IPS DF 6.9 (cell line): Measurements from ENCODE around the gene IFT57.
A peak's percentile ranks its signal among the peaks of the same experiment; 100 is the strongest.
"Not testable (repeated sequence)": the region's sequence is repeated elsewhere in the genome, so short reads cannot be mapped to it uniquely, and the experiment has no call there.

Experiments
- DNase-seq: peaks from one replicate; pipeline ENCODE4 v3.0.0-alpha.2; 2013; ENCODE audit warnings: low read depth, low spot score
- H3K27ac ChIP-seq: one replicate; pipeline ENCODE4 v1.5.1; 2013; ENCODE audit warnings: low read length, control low read depth
- H3K27me3 ChIP-seq: 2 replicates; pipeline ENCODE4 v1.6.1; 2013; ENCODE audit warnings: mild to moderate bottlenecking, low read length; ENCODE audit not compliant: control insufficient read depth, insufficient read depth
- H3K36me3 ChIP-seq: 2 replicates; pipeline ENCODE4 v1.6.1; 2013; ENCODE audit warnings: low read length; ENCODE audit not compliant: control insufficient read depth, insufficient read depth
- H3K4me1 ChIP-seq: 2 replicates; pipeline ENCODE4 v1.6.1; 2013; ENCODE audit warnings: low read length; ENCODE audit not compliant: control insufficient read depth, insufficient read depth
- H3K4me3 ChIP-seq: 2 replicates; pipeline ENCODE4 v1.5.1; 2013; ENCODE audit warnings: mild to moderate bottlenecking, low read length
- H3K9me3 ChIP-seq: 2 replicates; pipeline ENCODE4 v1.6.1; 2013; ENCODE audit warnings: low read length, inconsistent platforms; ENCODE audit not compliant: control insufficient read depth, insufficient read depth
- WGBS: extraction: QIAGEN DNeasy Blood & Tissue Kit; methylation state at CpG from one replicate; pipeline ENCODE4 v1.1.7; 2013; ENCODE audit warnings: mixed read lengths, missing lambda C conversion rate; ENCODE audit not compliant: insufficient read length, insufficient coverage; 5-methylcytosine and 5-hydroxymethylcytosine counted together

IFT57 gene

GRCh38 chr3:108175352-108175751 is 46.9 kb downstream of the IFT57 start:
- no peak for DNase-seq

DNA sequence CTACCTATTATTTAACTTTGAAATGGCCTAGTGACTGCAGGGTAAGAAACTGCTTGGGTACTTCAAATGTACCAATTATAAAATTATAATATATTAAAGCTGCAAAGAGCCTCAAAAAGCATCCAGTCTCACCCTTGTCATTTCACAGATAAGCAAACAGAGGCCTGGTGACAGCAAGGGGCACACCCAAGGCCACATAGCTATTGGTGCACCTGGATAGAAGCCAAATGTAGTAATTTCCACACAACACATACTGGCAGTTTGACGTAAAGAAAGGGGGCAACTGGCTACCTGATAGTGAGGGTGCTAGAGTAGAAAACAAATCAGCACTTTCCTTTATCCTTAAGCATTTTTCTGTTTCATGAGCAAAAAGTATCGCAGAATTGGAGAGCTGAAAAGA is 51.1 kb downstream of the IFT57 start:
- no CpG with 5 or more reads among the region's 2 CpGs for WGBS
- no peak for DNase-seq
- Histone ChIP-seq H3K4me1 (no peaks in the 10 kb centered on the region), H3K4me3 (no peak overlapping the region), H3K27ac (no peak overlapping the region), H3K27me3 (no peaks in the 10 kb centered on the region), H3K36me3 (no peaks in the 10 kb centered on the region), H3K9me3 (no peaks in the 10 kb centered on the region)

More at GRCh38 chr3:108175352-108175751, 46.9 kb downstream of the IFT57 start:
- WGBS: no CpG with 5 or more reads among the region's 1 CpG
- Histone ChIP-seq H3K36me3 (no peaks in the 10 kb centered on the region), H3K9me3 (no peaks in the 10 kb centered on the region), H3K4me1 (no peaks in the 10 kb centered on the region), H3K27me3 (no peaks in the 10 kb centered on the region), H3K27ac (no peak overlapping the region), H3K4me3 (no peak overlapping the region)

DNA sequence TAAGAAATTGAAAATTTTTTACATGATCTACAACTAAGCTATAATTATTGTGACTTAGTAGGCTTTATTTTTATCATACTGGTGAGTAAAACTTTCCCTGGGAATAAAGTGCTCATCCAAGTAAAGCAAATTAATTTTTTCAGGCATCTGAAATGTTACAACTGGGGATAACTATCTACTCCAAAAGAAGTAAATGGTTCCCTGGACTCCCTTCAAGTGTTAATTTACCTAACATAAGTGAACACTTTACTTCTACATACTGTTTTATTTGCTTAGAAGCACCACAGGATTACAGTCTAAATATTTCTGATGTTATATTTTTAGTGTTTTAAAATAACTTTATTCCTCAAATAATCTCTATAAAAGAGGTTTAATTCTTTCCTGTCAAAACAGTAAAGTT is 57.8 kb downstream of the IFT57 start:
- H3K27ac ChIP-seq: no peak overlapping the region
- DNase-seq: no peak
- no peaks in the 10 kb centered on the region for H3K9me3 ChIP-seq
- H3K27me3 ChIP-seq: no peaks in the 10 kb centered on the region
- no peak overlapping the region for H3K4me3 ChIP-seq
- no peaks in the 10 kb centered on the region for H3K36me3 ChIP-seq
- no peaks in the 10 kb centered on the region for H3K4me1 ChIP-seq

GRCh38 chr3:108159865-108160264 is 62.4 kb downstream of the IFT57 start:
- H3K27ac ChIP-seq: no peak overlapping the region
- no peaks in the 10 kb centered on the region for H3K27me3 ChIP-seq
- no peaks in the 10 kb centered on the region for H3K4me1 ChIP-seq
- no CpG with 5 or more reads among the region's 1 CpG for WGBS
- no peak overlapping the region for H3K4me3 ChIP-seq
- DNase-seq: no peak
- no peaks in the 10 kb centered on the region for H3K36me3 ChIP-seq
- H3K9me3 ChIP-seq: no peaks in the 10 kb centered on the region

- Histone ChIP-seq H3K27me3 (no peaks in the 10 kb centered on the region), H3K4me3 (no peak overlapping the region), H3K27ac (no peak overlapping the region), H3K9me3 (no peaks in the 10 kb centered on the region), H3K4me1 (no peaks in the 10 kb centered on the region), H3K36me3 (no peaks in the 10 kb centered on the region)
- no peak for DNase-seq
- no CpG with 5 or more reads among the region's 7 CpGs for WGBS
These were observed 63.1 kb downstream of the IFT57 start for GRCh38 chr3:108159105-108159504.

GRCh38 chr3:108158251-108158650 is 64.0 kb downstream of the IFT57 start:
- Histone ChIP-seq H3K27me3 (no peaks in the 10 kb centered on the region), H3K27ac (no peak overlapping the region), H3K9me3 (no peaks in the 10 kb centered on the region), H3K4me1 (no peaks in the 10 kb centered on the region), H3K36me3 (no peaks in the 10 kb centered on the region), H3K4me3 (no peak overlapping the region)
- no CpG with 5 or more reads among the region's 1 CpG for WGBS
- no peak for DNase-seq

DNA sequence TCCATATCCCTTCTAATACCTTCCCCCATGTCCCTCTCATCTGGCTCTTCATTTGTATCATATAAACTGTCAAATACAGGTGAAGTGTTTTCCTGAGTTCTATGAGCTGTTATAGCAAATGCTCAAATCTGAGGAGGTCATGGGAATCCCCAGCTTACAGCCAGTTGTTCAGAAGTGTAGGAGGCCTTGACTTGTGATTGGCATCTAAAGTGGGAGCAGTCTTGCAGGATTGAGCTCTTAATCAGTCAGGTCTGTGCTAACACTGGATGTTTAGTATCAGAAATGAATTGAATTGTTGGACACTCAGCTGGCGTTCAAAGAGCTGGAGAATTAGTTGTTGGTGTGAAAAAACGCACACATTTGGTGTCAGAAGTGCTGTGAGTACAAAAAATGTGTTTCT is 65.0 kb downstream of the IFT57 start:
- Histone ChIP-seq H3K27me3 (no peaks in the 10 kb centered on the region), H3K36me3 (no peaks in the 10 kb centered on the region), H3K9me3 (no peaks in the 10 kb centered on the region), H3K4me3 (no peak overlapping the region), H3K27ac (no peak overlapping the region), H3K4me1 (no peaks in the 10 kb centered on the region)
- no peak for DNase-seq
- WGBS: no CpG with 5 or more reads among the region's 2 CpGs

GRCh38 chr3:108156312-108156853 is 65.8 kb downstream of the IFT57 start:
- Histone ChIP-seq H3K36me3 (no peaks in the 10 kb centered on the region), H3K27ac (no peak overlapping the region), H3K4me1 (no peaks in the 10 kb centered on the region), H3K4me3 (no peak overlapping the region), H3K9me3 (no peaks in the 10 kb centered on the region), H3K27me3 (no peaks in the 10 kb centered on the region)
- no peak for DNase-seq
- WGBS: no CpG with 5 or more reads among the region's 4 CpGs

DNA sequence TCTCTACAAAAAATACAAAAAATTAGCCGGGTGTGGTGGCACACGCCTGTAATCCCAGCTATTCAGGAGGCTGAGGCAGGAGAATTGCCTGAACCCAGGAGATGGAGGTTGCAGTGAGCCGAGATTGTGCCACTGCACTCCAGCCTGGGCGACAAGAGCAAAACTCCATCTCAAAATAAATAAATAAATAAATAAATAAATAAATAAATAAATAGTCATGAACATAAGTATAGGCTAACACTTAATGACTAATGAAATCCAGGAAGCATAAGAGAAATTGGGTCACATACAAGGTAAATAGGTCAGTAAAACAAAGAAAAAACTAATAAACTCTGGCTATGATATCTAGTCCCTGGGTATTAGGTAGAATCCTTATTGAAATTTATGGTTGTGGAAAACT is 66.6 kb downstream of the IFT57 start:
- not testable (repeated sequence) for H3K27me3 ChIP-seq, H3K4me3 ChIP-seq, DNase-seq, H3K27ac ChIP-seq, H3K4me1 ChIP-seq, H3K9me3 ChIP-seq, H3K36me3 ChIP-seq
- no CpG with 5 or more reads among the region's 4 CpGs for WGBS

DNA sequence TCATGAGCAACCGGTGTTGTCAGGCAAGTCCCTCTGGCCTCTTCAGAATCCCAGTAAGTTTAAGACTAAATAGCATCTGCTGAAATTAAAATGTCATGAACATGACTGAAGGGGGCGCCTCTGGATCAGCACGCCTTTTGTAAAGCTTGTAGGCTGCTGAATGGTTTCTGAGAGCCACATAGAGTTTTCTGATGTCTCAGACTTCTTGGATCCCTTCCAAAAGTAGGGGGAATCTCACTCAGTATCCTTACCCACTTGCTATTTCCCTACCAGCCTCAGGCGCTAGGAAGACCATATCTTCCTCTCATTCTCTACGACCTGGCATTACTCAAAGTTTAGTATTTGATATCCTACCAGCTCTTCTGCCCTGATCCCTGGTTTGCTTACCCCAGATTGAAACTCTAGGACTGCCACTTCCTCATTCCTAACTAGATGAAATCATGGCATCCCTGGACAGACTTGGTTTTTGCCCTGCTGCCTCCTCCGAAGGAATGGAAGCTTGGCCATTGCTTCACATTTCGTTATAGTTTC is 68.7 kb downstream of the IFT57 start:
- Histone ChIP-seq H3K9me3 (no peaks in the 10 kb centered on the region), H3K27ac (no peak overlapping the region), H3K4me3 (no peak overlapping the region), H3K4me1 (no peaks in the 10 kb centered on the region), H3K36me3 (no peaks in the 10 kb centered on the region), H3K27me3 (no peaks in the 10 kb centered on the region)
- no CpG with 5 or more reads among the region's 7 CpGs for WGBS
- peak; percentile 55 for DNase-seq

GRCh38 chr3:108152274-108152673 is 70.0 kb downstream of the IFT57 start:
- Histone ChIP-seq H3K36me3 (no peaks in the 10 kb centered on the region), H3K27ac (no peak overlapping the region), H3K4me1 (no peaks in the 10 kb centered on the region), H3K27me3 (no peaks in the 10 kb centered on the region), H3K9me3 (no peaks in the 10 kb centered on the region), H3K4me3 (no peak overlapping the region)
- DNase-seq: no peak
- WGBS: no CpG with 5 or more reads among the region's 3 CpGs
